Right lobe of liver (tissue), 4 donors: ENCODE measurements around the gene CDIPT.

Experiments
- POLR2A ChIP-seq: fragments of 450-650 bp; IDR thresholded peaks from one replicate; pipeline ENCODE4 v1.6.1; 2017; ENCODE audit warnings: antibody characterized with exemption, mild to moderate bottlenecking
- TF ChIP-seq, protein P1 (sequence below), 4 donors: fragments of 200-600 bp in 3 of 4; fragments of 450-650 bp in 1 of 4; IDR thresholded peaks; one replicate each; pipeline versions ENCODE4 v1.5.1 to v1.8.0; 2016 to 2022; ENCODE audit warnings: antibody characterized with exemption in 4 of 4, mild to moderate bottlenecking in 2 of 4
- donor health status: DM: no; HTN: no; CAD: no.
- donor health status: DM: no; HTN: no; CAD: no.
- donor health status: DM: no; HTN: yes; CAD: no.

GRCh38 chr16:29840240-29840639, 22.8 kb downstream of the CDIPT start:
- TF ChIP-seq, protein P1, sequence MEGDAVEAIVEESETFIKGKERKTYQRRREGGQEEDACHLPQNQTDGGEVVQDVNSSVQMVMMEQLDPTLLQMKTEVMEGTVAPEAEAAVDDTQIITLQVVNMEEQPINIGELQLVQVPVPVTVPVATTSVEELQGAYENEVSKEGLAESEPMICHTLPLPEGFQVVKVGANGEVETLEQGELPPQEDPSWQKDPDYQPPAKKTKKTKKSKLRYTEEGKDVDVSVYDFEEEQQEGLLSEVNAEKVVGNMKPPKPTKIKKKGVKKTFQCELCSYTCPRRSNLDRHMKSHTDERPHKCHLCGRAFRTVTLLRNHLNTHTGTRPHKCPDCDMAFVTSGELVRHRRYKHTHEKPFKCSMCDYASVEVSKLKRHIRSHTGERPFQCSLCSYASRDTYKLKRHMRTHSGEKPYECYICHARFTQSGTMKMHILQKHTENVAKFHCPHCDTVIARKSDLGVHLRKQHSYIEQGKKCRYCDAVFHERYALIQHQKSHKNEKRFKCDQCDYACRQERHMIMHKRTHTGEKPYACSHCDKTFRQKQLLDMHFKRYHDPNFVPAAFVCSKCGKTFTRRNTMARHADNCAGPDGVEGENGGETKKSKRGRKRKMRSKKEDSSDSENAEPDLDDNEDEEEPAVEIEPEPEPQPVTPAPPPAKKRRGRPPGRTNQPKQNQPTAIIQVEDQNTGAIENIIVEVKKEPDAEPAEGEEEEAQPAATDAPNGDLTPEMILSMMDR (IDR thresholded peaks at IDR 0.05) = no peak
- no peak for TF ChIP-seq POLR2A
